GM21447 (cell line): ENCODE measurements around the gene ELMOD1.

Experiments
- ATAC-seq: cut with Tn5 transposase; IDR thresholded peaks from one replicate; pipeline ENCODE4 v1.9.1; 2021; ENCODE audit not compliant: unreplicated experiment

ELMOD1 gene

GRCh38 chr11:107683807-107684206 is 92.9 kb downstream of the ELMOD1 start:
- ATAC-seq = no peak

GRCh38 chr11:107688322-107688918 is 97.5 kb downstream of the ELMOD1 start:
- ATAC-seq = no peak

- ATAC-seq = no peak
Observed at GRCh38 chr11:107689317-107690202, 98.6 kb downstream of the ELMOD1 start.

GRCh38 chr11:107691000-107691750 is 100.2 kb downstream of the ELMOD1 start:
- ATAC-seq = no peak

- no peak for ATAC-seq
Observed at GRCh38 chr11:107695446-107695845, 104.5 kb downstream of the ELMOD1 start.

GRCh38 chr11:107696140-107696539 is 105.2 kb downstream of the ELMOD1 start:
- ATAC-seq = no peak

- no peak for ATAC-seq
Observed at GRCh38 chr11:107697291-107697690, 106.3 kb downstream of the ELMOD1 start.

- ATAC-seq = no peak
Observed at GRCh38 chr11:107699371-107700285, 108.7 kb downstream of the ELMOD1 start.

GRCh38 chr11:107702109-107702660 is 111.2 kb downstream of the ELMOD1 start:
- no peak for ATAC-seq

GRCh38 chr11:107702723-107703122 is 111.8 kb downstream of the ELMOD1 start:
- no peak for ATAC-seq

- no peak for ATAC-seq
Observed at GRCh38 chr11:107704451-107704850, 113.5 kb downstream of the ELMOD1 start.

- no peak for ATAC-seq
Observed at GRCh38 chr11:107705027-107705426, 114.1 kb downstream of the ELMOD1 start.

- ATAC-seq = no peak
Observed at GRCh38 chr11:107706531-107706930, 115.6 kb downstream of the ELMOD1 start.

GRCh38 chr11:107707215-107707671 is 116.3 kb downstream of the ELMOD1 start:
- ATAC-seq = no peak

- ATAC-seq = no peak
Observed at GRCh38 chr11:107707807-107708206, 116.9 kb downstream of the ELMOD1 start.

GRCh38 chr11:107708792-107709191 is 117.8 kb downstream of the ELMOD1 start:
- ATAC-seq = no peak

- ATAC-seq = no peak
Observed at GRCh38 chr11:107710301-107710700, 119.4 kb downstream of the ELMOD1 start.

- no peak for ATAC-seq
Observed at GRCh38 chr11:107711861-107712755, 121.2 kb downstream of the ELMOD1 start, which contains the start of gene SLN. TSS of gene SLN (minus strand) at chr11:107712056.

GRCh38 chr11:107713009-107713408 is 122.1 kb downstream of the ELMOD1 start:
- no peak for ATAC-seq
